ENCODE results near the gene RUNX2.

DNA sequence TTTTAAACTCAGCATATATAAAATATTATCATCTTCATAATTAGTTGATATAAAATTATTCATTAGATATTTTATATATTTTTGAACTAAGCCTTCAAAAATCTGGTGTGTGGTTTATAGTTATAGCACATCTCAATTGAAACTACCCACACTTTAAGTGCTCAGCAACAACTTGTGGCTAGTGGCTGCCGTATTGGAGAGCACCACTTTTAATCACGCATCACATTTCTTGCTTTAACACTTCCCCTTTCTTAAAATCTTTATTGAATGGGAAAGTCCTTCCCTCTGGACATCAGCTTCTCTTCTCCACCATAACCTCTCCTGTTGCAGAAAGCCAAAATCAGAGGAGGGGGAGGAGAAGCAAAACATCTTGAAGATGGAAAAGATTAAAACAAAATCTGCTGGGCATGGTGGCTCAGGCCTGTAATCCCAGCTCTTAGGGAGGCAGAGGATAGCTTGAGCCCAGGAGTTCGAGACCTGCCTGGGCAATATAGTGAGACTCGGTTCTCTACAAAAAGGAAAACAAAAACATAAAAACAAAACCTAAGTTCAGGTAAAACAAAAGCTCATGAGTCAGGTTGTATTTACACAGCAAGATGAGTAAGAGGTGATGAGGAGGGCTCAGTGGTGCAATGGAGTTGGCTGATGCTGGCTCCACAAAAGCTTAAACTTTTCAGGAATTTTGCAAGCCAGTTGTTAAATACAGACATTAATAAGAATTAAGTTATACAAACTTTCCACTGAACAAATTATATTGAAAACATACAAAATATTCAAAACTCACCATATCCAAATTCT is 286.6 kb downstream of the RUNX2 start:
- TF ChIP-seq, protein P1, sequence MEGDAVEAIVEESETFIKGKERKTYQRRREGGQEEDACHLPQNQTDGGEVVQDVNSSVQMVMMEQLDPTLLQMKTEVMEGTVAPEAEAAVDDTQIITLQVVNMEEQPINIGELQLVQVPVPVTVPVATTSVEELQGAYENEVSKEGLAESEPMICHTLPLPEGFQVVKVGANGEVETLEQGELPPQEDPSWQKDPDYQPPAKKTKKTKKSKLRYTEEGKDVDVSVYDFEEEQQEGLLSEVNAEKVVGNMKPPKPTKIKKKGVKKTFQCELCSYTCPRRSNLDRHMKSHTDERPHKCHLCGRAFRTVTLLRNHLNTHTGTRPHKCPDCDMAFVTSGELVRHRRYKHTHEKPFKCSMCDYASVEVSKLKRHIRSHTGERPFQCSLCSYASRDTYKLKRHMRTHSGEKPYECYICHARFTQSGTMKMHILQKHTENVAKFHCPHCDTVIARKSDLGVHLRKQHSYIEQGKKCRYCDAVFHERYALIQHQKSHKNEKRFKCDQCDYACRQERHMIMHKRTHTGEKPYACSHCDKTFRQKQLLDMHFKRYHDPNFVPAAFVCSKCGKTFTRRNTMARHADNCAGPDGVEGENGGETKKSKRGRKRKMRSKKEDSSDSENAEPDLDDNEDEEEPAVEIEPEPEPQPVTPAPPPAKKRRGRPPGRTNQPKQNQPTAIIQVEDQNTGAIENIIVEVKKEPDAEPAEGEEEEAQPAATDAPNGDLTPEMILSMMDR (IDR thresholded peaks at IDR 0.05; ENCODE audit: low read depth, low read length), result no peak
- TF ChIP-seq POLR2A (IDR thresholded peaks at IDR 0.05; ENCODE audit: extremely low read depth, insufficient read length) (no peak), MYC (IDR thresholded peaks at IDR 0.05; ENCODE audit: low read depth, low read length) (no peak)
- TF ChIP-seq, protein P2, sequence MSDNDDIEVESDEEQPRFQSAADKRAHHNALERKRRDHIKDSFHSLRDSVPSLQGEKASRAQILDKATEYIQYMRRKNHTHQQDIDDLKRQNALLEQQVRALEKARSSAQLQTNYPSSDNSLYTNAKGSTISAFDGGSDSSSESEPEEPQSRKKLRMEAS (IDR thresholded peaks at IDR 0.05; ENCODE audit: low read depth, low read length), result no peak

Data from NB4 (cell line).